SIG-M5 treated with dmso at 0.1 percent for 504 hours (cell line): Measurements from ENCODE around the gene LRRC8D.

Experiments used
- DNase-seq: peaks from one replicate; lab custom pipeline; 2025; ENCODE audit not compliant: unreplicated experiment; lab: John Stamatoyannopoulos, UW

Gene LRRC8D

DNA sequence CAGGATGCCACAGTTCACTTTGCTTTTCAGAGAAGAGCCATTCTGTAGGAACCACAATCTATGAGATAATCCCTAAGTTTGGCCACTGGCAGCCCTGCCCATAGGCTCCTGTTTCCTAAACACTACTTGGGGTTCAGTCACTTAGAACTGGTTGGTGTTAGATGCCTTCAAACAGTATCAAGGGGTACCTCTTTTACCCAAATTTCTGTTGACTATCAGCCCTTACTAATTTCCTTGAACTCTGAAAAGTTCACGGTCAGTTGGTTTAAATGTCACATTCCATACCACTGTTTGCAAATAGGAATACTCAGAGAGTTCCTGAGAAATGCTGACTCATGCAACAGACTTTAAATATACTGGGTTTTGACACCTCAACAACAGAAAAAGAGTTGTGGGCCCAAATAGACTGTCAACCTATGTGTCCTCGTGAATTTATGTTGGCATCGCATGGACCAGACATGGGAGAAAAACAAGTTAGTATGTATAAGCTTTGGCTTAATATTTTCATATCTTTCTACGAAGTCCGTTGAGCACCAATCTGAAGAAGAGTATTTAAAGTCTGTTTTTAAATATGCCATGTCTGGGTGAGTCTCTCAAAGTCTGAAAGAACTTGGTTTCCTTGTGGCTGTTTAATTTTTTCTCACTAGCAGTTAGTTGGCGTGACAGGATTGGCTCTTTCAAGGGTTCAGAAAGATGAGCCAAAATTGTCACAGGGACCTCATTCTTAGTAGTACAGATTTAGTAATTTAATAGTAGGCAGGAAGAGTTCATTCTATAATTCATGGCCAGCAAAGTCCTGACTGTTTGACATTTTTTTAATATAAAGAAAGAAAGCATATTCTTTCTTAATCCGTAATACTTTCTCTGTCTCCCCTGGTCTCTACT lies 117.6 kb downstream of the LRRC8D start:
- no peak for DNase-seq

DNA sequence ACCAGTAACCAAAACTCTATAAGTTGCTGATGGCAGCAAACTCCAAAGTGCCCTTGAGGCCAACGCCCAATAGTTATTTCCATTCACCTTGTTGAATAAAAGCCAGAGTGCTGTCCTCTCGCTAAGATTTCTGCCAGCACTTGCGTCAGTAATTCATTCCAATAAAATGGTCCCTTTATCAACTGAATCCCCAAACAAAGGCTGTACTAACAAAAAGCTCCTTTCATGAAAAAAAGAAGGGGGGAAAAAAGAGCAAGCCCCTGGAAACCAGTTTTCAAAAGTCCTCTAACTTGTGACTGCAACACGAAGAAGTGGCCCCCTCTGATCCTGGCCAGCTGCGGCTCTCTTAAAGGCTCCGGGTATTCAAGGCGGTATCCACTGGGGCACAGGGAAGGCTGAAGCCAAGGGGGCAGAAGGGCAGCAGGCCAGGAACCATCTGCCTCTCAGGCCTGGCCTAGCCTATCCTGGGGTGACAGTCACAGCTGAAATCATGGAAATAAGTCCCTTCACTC lies 118.3 kb downstream of the LRRC8D start:
- DNase-seq, result no peak

DNA sequence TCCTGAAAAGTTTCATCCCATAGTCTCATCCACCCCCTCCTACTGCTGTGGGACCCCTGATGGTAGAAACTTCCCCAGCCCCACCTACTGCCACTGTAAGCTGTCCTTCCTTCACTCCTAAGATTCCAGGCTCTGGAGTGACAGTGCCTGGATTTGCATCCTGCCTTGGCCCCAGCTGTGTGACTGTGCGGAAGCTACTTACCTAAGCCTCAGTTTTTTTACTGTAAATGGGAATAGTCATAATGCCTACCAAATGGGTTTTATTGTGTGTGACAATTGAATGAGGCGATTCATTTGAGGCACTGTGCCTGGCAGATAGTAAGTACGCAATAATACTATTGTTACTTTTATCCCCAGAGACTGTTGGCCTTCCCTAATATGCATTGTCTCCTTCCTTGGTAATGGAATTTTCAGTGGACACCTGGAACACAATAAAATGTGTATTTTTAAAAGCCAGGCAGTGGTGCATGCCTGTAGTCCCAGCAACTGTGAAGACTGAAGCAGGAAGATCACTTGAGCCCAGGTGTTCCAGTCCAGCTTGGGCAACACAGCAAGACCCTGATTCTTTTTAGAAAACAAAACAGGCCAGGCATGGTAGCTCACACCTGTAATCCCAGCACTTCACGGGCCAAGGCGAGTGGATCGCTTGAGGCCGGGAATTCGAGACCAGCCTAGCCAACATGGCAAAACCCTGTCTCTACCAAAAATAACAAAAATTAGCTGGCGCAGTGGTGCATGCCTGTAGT lies 119.0 kb downstream of the LRRC8D start:
- no peak for DNase-seq

DNA sequence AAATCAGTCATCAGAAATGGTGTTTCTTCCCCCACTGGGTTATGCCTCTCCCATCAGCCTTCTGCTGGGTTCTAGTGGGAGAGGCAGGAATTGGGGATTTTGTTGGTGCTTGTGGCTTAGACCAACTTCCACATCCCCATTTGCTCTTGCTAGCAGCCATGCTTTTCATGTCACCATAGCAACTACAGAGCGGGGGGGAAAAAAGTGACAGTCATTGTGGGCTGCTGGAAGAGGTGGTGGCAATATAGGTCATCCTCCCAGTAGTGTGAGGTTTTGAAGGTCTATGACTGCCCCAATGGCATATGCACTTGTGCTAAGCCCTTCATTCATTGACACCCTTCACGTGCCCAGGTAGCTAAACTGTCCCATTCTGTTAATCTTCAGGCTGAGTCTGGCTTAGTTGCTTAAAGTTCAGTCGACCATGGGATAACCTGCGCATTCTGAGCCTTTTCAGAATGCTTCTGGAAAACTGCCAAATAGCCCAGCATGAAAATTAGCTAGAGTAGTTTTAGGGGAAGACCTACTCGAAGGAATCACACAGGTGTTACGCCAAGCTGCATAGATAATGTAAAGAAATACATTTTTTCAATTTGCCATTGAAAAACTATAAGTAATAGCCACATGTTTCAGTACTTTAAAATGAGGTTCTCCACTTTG lies 120.4 kb downstream of the LRRC8D start:
- DNase-seq, result peak; percentile 75

DNA sequence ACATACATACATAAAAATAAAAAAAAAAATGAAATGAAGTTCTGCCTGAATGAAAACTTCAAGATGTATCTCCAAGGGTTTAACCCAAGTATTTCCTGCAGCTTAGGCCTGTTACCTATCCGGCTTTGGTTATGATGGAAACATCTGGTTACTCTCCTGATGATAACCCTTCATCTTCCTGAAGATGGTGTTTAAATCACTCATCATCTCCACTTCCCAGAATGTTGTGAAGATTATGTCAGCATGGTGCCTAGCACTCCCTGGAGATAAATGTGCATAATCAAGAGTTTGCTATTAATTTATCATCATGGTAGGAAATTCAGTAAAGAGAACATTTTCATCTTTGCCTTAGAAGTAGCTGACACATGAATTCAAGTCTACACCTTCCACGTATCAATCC lies 121.2 kb downstream of the LRRC8D start:
- no peak for DNase-seq

DNA sequence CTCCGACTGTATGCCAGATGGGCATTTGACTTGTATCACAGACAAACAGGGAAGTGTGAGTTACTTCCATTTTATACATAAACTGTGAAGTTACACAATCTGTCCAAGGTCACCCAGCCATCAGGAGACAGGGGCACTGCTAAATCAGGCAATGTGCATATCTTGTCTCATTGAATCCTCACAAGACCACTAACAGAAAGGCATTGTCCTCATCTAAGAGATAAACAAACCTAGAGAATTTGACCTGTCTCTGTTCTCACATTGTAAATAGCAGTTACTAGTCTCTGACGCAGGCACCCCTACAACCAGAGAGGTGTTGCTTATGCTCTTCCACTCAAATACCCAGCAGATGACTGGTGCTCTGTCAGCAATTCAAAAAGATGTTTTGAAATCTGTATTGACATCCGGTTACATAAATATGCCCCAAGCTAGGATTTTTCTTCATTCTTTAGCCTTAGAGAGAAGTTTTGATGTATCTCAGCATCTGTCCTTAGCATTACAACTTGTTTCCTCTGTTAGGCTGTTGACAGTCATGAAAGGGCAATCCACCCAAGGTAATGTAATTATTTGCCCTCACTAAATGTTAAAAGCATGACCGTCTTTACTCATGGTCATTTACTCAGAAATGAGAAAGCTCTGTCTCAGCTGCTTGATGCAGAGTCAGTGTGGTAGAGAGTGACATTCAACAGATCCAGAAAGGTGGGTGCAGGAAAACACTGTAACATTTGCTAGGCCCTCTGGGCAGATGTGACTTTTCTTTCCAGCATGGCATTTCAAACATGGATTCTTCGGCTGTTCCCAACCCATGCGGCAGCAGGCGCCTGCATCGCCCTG lies 122.2 kb downstream of the LRRC8D start:
- peak; percentile 60 for DNase-seq

DNA sequence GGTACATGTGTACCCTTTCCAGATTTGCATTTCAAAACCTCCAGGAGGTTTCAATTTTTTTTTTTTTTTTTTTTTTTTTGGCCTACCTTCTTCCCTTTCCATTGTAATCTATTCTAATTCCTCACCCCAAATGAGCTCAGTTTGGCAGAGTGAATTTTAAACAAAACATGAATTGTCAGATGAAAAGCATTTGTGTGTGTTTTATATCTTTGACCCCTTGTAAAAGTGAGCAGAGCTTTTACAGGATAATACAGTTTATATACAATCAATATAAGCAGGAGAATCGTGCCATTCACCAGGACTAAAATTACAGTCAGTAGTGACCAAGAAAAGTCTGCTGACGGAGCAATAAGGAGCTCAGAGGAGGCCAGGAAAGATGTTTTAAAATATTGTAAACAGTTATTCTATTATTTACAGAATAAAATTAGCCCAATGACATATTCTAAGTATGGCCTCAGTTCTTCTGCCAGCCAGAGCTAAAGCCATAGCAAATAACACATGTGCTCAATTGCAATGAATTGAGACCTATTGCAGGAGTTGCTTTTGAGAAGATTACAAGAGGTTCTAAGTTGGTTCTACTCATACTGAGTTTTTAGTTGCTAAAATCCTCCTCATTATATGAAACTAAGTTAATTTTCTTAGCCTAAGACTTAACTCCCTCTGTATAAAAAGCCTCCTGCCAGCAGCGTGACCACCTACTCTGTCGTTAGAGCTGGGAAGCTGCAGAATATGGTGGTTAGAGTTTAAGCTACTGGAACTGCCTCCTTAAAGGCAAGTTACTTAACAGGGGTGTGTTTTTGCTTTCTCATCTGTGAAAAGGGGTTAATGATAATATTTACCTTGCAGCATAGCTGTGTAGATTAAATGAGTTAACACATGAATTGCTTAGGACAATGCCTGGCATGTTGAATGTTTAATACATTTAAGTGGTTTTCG lies 123.3 kb downstream of the LRRC8D start:
- DNase-seq, result no peak

DNA sequence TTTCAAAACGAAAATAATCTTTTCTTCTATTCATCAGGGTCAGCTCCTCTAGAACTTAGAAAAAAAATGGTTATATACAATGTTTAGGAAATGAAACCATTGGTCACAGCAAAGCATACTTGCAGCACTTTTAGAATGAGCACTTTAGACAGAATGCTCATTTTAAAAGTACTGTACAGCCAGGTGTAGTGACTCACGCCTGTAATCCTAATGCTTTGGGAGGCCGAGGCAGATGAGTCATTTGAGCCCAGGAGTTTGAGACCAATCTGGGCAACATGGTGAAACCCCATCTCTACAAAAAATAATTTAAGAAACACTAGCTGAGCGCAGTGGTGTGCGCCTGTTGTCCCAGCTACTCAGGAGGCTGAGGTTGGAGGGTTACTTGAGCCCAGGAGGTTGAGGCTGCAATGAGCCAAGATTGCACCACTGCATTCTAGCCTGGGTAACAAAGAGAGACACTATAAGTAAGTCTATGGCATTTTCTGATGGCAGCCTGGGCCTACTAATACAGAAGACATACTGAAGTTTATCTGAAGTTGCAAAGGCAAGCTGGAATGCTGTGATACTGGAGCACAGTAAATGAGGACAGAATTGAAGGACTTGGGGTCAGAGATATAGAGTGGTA lies 125.1 kb downstream of the LRRC8D start:
- DNase-seq, result no peak

DNA sequence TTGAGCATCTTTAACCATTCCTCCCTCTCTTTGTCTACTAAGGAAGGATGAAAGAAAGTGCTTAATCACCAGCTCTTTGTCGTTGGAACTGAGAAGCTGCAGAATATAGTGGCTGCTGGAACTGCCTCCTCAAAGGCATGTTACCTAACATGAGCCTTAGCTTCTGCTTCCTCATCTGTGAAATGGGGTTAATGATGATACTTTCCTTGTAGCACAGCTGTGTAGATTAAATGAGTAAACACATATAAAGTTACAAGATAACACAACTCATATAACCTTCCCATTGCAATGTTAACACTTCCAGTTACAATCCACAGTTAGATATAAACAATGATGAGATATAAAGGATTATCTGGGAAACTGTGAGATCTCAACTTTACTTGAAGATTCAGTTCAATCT lies 125.7 kb downstream of the LRRC8D start:
- no peak for DNase-seq

DNA sequence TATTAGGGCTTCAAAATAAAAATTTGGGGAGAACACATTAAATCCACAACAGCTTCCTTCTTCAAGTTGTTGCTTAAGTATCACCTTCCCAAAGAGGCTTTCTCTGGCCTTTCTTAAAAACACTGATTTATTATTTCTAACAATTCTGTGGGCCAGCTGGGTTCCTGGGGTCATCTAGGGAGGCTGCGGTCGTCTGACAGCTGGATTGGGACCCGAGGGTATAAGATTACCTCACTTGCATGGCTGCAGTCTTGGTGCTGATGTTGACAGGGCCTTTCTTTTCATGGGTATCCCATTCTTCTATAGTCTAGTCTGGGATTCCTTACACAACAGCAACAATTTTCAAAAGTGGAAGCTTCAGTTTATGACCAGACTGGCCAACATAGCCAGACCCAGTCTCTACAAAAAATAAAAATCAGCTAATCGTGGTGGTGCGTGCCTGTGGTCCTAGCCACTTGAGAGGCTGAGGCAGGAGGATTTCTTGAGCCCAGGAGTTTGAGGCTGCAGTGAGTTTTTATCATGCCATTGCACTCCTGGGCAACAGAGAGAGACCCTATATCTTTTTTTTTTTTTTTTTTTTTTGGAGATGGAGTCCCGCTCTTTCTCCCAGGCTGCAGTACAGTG lies 128.0 kb downstream of the LRRC8D start:
- DNase-seq, result no peak

DNA sequence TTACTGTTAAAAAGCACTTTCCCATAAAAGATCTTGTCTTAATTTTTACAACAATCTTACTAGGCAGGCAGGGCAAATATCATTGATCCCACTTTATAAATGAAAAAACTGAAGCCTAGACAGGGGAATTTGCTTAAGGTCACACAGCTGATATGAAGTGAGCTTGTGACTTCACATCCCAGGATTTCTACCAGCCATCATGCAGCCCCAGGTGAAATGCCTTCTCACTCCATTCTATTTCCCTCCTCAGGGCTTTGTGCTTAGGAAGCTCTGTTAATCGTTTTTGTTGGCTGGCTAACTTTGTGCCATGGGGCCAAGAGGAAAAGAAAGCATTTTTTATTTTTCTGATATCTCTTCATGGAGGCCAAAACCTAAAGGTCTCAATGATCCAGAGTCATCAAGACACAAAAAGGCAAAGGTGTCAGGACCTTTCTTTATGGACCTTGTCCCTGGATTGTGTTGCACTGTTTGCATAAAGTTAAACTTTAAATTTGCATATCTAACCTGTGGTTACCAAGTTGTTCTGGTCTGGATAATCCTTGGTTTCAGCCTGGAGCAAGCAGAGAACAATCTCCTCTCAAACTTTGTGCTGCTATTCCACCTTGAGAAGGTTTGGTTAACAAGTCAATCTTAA lies 129.3 kb downstream of the LRRC8D start:
- DNase-seq, result no peak

DNA sequence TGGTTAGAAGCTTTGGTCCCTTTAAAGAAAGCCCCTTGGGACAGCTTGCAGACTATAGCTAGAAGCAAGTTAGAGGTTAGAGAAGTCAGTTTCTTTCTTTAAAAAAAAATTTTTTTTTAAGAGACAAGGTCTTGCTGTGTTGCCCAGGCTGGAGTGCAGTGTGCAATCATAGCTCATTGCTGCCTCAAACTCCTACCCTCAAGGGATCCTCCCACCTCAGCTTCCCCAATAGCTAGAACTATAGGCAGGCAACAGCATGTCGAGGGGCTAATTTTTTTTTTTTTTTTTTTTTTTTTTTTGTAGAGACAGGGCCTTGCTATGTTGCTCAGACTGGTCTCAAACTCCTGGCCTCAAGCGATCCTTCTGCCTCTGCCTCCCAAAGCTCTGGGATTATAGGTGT lies 129.9 kb downstream of the LRRC8D start:
- DNase-seq, result no peak

DNA sequence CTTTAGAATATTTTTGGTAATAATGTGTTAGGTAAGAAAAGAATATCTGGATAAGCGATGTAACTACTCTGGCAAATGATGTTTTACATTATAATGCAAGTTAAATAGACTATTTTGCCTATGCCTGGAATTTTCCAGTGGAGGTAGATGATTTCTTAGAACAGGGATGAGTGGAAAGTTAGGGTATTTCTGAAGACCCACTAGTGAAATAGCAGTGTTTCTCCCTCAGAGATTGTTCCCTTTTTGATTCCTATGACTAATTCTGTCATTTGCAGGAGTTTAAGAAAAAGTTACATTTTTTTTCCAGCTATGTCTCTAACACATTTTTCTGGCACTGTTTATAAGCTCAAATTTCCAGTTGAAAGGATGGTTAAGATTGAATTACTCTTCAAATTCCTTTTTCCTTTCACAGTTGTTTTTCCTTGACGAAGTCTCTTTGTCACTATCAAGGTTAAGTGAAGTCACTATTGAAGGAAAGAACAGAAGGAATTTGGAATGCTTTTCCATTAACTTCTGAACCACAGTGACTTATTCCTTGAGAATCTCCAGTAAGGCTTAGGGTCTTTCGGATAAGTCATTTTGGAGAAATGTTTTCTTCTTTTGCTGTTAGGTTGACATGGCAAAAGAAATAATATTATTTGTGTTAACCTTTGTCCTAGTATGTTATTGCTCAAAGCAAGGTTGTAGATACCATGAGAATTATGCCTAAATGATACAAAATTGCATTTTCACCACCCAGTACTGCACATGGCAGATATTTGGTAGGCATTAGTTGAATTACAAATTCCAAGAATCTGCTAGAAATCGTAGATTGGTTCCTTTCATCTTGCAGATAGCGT lies 131.2 kb downstream of the LRRC8D start:
- no peak for DNase-seq

DNA sequence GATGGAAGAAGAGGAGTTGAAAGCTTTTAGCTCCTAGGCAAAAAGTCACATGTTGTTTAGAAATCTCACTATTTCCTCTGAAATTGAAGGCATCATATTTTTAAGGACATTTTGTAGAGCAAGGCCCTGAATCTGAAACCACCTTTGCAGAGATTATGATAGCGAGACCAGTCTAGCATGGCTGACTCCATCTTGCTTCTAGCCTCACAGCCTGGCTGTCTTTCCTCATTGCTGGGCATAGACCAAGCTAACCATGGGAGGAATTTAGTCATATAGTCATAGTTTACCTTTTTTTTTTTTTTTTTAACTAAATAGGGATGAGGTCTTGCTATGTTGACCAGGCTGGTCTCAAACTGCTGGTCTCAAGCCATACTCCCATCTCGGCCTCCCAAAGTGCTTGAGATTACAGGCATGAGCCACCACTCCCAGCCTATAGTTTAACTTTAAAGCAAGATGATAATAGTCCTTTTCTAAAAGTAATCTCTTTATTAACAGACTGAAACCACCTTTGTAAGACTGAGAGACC lies 131.8 kb downstream of the LRRC8D start:
- DNase-seq, result no peak

DNA sequence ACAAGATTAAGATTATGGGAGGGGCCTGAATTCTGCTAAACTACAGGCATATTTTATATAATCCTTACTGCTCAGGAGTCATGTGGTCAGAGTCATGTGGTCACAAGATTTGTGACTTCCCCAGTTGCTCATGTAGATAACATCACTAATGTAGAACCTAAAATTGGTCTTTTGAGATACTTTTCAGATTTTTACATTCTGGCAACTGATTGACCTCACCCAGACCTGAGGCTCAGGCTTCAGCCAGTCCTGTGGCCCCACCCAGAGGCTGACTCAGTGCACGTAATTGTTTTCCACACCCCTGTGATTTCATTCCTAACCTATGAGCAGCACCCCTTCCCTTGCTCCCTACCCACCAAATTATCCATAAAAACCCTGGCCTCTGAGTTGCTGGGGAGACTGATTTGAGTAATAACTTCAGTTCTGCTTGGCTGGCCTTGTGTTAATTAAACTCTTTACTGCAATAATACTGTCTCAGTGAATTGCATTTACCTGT lies 132.3 kb downstream of the LRRC8D start:
- DNase-seq, result no peak

DNA sequence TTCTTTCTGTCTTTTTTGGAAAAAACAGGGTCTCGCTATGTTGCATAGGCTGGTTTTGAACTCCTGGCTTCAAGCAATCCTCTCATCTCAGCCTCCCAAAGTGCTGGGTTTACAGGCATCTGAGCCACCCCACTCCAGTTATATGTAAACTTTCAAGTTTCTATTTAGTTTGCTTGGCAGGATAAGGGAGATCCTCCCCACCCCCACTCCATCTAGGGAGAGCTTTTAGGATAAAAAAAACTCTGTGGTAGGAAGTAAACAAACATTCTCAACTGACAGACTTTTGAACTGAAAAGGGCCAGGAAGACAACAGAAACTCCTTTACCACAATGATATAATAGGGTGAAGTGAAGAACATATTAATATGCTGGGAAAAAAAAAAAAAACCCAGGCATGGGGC lies 133.1 kb downstream of the LRRC8D start:
- no peak for DNase-seq

DNA sequence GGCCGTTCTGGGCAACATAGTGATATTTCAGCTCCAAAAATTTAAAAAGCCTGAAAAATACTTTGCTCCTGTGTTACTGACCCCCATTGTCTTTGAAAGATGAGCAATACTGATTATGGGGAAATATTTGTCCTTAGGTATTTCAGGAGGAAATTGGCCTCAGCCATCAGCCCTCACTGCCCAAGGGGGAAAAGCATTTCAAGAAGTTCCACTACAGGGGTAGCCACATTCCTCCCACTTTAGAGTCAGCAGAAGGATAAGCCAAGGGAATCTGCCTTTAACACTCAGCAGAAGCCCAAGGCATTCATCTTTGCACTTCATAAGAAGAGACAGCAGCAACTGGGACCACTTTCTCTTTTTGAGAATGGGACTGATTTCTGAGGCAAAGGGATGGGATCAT lies 133.6 kb downstream of the LRRC8D start:
- DNase-seq, result no peak
